WTC11 (cell line): ENCODE data around the gene CCL25. TPM values are rescaled to one million over a fixed set of nuclear protein-coding genes. Genes with fewer than 3 reads are reported as not detected.

Experiments used
- ATAC-seq: fragments of 200-7000 bp; cut with Tn5 transposase; 2 replicates; pipeline ENCODE4 v1.10.0; 2021; ENCODE audit warnings: mild to moderate bottlenecking, moderate library complexity
- CTCF ChIA-PET: fragments of 300-600 bp; sonication (Branson Sonifier 250); formaldehyde crosslinking; loops from one replicate; lab custom pipeline; 2021; ENCODE audit warnings: antibody characterized with exemption; lab: Charles Lee
- POLR2A ChIA-PET: fragments of 350-600 bp; sonication (Branson Sonifier 250); formaldehyde crosslinking; loops from one replicate; lab custom pipeline; 2021; ENCODE audit warnings: antibody characterized with exemption; lab: Charles Lee
- DNase-seq: peaks from one replicate; pipeline ENCODE4 v3.0.0; 2021; ENCODE audit warnings: low spot score
- H3K27ac Mint-ChIP-seq: 2 replicates; pipeline ENCODE4 v1.8.0; 2021; ENCODE audit warnings: mixed read lengths
- H3K27me3 Mint-ChIP-seq: 2 replicates; pipeline ENCODE4 v1.8.0; 2021; ENCODE audit warnings: low read depth, mild to moderate bottlenecking, moderate library complexity, mixed read lengths
- H3K36me3 Mint-ChIP-seq: 2 replicates; pipeline ENCODE4 v1.8.0; 2021; ENCODE audit warnings: mixed read lengths
- H3K4me1 Mint-ChIP-seq: 2 replicates; pipeline ENCODE4 v1.8.0; 2022; ENCODE audit warnings: mixed read lengths
- H3K4me3 Mint-ChIP-seq: 2 replicates; pipeline ENCODE4 v1.8.0; 2021; ENCODE audit warnings: mild to moderate bottlenecking, moderate library complexity, mixed read lengths
- H3K9me3 Mint-ChIP-seq: 2 replicates; pipeline ENCODE4 v1.8.0; 2021; ENCODE audit warnings: mixed read lengths
- E2F4 ChIP-seq: sonication (generic); formaldehyde crosslinking; IDR thresholded peaks from 2 replicates; pipeline ENCODE4 v1.8.1; 2022; ENCODE audit warnings: low read depth, mild to moderate bottlenecking, moderate library complexity, missing genetic modification reagents, borderline replicate concordance
- ELF4 ChIP-seq: sonication (generic); formaldehyde crosslinking; IDR thresholded peaks from 2 replicates; pipeline ENCODE4 v1.8.1; 2022; ENCODE audit warnings: low read depth, mild to moderate bottlenecking, moderate library complexity, missing genetic modification reagents
- ETV6 ChIP-seq: sonication (generic); formaldehyde crosslinking; IDR thresholded peaks from 2 replicates; pipeline ENCODE4 v1.8.1; 2022; ENCODE audit warnings: mild to moderate bottlenecking, missing genetic modification reagents
- GRHL2 ChIP-seq: fragments of 250-450 bp; sonication (Bioruptor Pico); IDR thresholded peaks from 2 replicates; pipeline ENCODE4 v1.8.0; 2022; ENCODE audit warnings: mild to moderate bottlenecking, moderate library complexity; ENCODE audit not compliant: insufficient replicate concordance, severe bottlenecking
- GTF2I ChIP-seq: fragments of 250-450 bp; sonication (Bioruptor Pico); conservative IDR thresholded peaks from 2 replicates; pipeline ENCODE4 v1.4.0; 2021; ENCODE audit warnings: mild to moderate bottlenecking
- NFE2L1 ChIP-seq: sonication (generic); formaldehyde crosslinking; IDR thresholded peaks from 2 replicates; pipeline ENCODE4 v1.8.1; 2023; ENCODE audit warnings: missing genetic modification reagents
- SP1 ChIP-seq: sonication (generic); formaldehyde crosslinking; conservative IDR thresholded peaks from 2 replicates; pipeline ENCODE4 v1.8.1; 2022; ENCODE audit warnings: missing genetic modification reagents
- TCF7 ChIP-seq: sonication (generic); formaldehyde crosslinking; IDR thresholded peaks from 2 replicates; pipeline ENCODE4 v1.8.0; 2022; ENCODE audit warnings: mild to moderate bottlenecking, low read depth, missing genetic modification reagents, moderate library complexity
- total RNA-seq: library from RNA; stranded (reverse); gene quantifications from 3 replicates; pipeline ENCODE4 v1.2.3, GENCODE V29; 2021
- TF ChIP-seq, protein P1 (sequence below): fragments of 250-450 bp; sonication (Bioruptor Pico); IDR thresholded peaks from 2 replicates; pipeline ENCODE4 v1.9.0; 2021; ENCODE audit warnings: mild to moderate bottlenecking, borderline replicate concordance
- TF ChIP-seq, protein P2 (sequence below): sonication (generic); formaldehyde crosslinking; IDR thresholded peaks from 2 replicates; pipeline ENCODE4 v1.8.0; 2022; ENCODE audit warnings: missing genetic modification reagents
- TF ChIP-seq, protein P3 (sequence below): fragments of 250-450 bp; sonication (Bioruptor Pico); IDR thresholded peaks from 2 replicates; pipeline ENCODE4 v2.1.2; 2022; ENCODE audit warnings: mild to moderate bottlenecking, moderate library complexity

The CCL25 gene
- total RNA-seq, 1 experiment from 2014 or later: not detected

GRCh38 chr19:8074501-8074900 is 21.9 kb downstream of the CCL25 start:
- H3K4me3 Mint-ChIP-seq: no peak overlapping the region
- H3K4me1 Mint-ChIP-seq: no peaks in the 10 kb centered on the region
- CTCF ChIA-PET: no interaction called here
- peaks cover 51% of the 10 kb centered on the region for H3K36me3 Mint-ChIP-seq
- TF ChIP-seq GTF2I (CRISPR knock-in tag) (0 out of 2 replicates have a peak, but pooled peaks have one; percentile 39), ETV6 (CRISPR knock-in tag) (no peak)
- DNase-seq (no peak), ATAC-seq (no peak)
- no peak overlapping the region for H3K27ac Mint-ChIP-seq
- peaks cover 24% of the 10 kb centered on the region for H3K9me3 Mint-ChIP-seq
- no peaks in the 10 kb centered on the region; the same call in 1 of the 2 replicates for H3K27me3 Mint-ChIP-seq
- POLR2A ChIA-PET: no interaction called here

- ChIA-PET CTCF (interaction anchor here (1.0 kb wide), 1 partner anchor 73 kb away, joined by 3 read pairs; no protein-coding TSS in a partner anchor), POLR2A (no interaction called here)
- TF ChIP-seq GRHL2 (no peak), NFE2L1 (no peak), E2F4 (CRISPR knock-in tag) (no peak), SP1 (CRISPR knock-in tag) (no peak), ELF4 (CRISPR knock-in tag) (no peak), TCF7 (CRISPR knock-in tag) (no peak)
- TF ChIP-seq, protein P1, sequence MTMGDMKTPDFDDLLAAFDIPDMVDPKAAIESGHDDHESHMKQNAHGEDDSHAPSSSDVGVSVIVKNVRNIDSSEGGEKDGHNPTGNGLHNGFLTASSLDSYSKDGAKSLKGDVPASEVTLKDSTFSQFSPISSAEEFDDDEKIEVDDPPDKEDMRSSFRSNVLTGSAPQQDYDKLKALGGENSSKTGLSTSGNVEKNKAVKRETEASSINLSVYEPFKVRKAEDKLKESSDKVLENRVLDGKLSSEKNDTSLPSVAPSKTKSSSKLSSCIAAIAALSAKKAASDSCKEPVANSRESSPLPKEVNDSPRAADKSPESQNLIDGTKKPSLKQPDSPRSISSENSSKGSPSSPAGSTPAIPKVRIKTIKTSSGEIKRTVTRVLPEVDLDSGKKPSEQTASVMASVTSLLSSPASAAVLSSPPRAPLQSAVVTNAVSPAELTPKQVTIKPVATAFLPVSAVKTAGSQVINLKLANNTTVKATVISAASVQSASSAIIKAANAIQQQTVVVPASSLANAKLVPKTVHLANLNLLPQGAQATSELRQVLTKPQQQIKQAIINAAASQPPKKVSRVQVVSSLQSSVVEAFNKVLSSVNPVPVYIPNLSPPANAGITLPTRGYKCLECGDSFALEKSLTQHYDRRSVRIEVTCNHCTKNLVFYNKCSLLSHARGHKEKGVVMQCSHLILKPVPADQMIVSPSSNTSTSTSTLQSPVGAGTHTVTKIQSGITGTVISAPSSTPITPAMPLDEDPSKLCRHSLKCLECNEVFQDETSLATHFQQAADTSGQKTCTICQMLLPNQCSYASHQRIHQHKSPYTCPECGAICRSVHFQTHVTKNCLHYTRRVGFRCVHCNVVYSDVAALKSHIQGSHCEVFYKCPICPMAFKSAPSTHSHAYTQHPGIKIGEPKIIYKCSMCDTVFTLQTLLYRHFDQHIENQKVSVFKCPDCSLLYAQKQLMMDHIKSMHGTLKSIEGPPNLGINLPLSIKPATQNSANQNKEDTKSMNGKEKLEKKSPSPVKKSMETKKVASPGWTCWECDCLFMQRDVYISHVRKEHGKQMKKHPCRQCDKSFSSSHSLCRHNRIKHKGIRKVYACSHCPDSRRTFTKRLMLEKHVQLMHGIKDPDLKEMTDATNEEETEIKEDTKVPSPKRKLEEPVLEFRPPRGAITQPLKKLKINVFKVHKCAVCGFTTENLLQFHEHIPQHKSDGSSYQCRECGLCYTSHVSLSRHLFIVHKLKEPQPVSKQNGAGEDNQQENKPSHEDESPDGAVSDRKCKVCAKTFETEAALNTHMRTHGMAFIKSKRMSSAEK (CRISPR knock-in tag): no peak
- TF ChIP-seq, protein P2, sequence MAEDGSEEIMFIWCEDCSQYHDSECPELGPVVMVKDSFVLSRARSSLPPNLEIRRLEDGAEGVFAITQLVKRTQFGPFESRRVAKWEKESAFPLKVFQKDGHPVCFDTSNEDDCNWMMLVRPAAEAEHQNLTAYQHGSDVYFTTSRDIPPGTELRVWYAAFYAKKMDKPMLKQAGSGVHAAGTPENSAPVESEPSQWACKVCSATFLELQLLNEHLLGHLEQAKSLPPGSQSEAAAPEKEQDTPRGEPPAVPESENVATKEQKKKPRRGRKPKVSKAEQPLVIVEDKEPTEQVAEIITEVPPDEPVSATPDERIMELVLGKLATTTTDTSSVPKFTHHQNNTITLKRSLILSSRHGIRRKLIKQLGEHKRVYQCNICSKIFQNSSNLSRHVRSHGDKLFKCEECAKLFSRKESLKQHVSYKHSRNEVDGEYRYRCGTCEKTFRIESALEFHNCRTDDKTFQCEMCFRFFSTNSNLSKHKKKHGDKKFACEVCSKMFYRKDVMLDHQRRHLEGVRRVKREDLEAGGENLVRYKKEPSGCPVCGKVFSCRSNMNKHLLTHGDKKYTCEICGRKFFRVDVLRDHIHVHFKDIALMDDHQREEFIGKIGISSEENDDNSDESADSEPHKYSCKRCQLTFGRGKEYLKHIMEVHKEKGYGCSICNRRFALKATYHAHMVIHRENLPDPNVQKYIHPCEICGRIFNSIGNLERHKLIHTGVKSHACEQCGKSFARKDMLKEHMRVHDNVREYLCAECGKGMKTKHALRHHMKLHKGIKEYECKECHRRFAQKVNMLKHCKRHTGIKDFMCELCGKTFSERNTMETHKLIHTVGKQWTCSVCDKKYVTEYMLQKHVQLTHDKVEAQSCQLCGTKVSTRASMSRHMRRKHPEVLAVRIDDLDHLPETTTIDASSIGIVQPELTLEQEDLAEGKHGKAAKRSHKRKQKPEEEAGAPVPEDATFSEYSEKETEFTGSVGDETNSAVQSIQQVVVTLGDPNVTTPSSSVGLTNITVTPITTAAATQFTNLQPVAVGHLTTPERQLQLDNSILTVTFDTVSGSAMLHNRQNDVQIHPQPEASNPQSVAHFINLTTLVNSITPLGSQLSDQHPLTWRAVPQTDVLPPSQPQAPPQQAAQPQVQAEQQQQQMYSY: no peak
- TF ChIP-seq, protein P3, sequence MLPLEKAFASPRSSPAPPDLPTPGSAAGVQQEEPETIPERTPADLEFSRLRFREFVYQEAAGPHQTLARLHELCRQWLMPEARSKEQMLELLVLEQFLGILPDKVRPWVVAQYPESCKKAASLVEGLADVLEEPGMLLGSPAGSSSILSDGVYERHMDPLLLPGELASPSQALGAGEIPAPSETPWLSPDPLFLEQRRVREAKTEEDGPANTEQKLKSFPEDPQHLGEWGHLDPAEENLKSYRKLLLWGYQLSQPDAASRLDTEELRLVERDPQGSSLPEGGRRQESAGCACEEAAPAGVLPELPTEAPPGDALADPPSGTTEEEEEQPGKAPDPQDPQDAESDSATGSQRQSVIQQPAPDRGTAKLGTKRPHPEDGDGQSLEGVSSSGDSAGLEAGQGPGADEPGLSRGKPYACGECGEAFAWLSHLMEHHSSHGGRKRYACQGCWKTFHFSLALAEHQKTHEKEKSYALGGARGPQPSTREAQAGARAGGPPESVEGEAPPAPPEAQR (CRISPR knock-in tag): no peak
- Mint-ChIP-seq H3K4me1 (no peaks in the 10 kb centered on the region), H3K4me3 (no peak overlapping the region), H3K9me3 (peaks cover 15% of the 10 kb centered on the region), H3K36me3 (peaks cover 44% of the 10 kb centered on the region), H3K27ac (no peak overlapping the region), H3K27me3 (no peaks in the 10 kb centered on the region)
- ATAC-seq (no peak), DNase-seq (no peak)
These were observed 22.9 kb downstream of the CCL25 start for GRCh38 chr19:8075158-8076074.
